Adipocyte (in vitro differentiated cells): ENCODE data around the gene SCYGR7.
A peak's percentile ranks its signal among the peaks of the same experiment; 100 is the strongest.

ENCODE experiments used
- DNase-seq: peaks from one replicate; pipeline ENCODE4 v3.0.0-alpha.2; 2015; ENCODE audit warnings: low read depth
- H3K27me3 ChIP-seq: replicated peaks from 2 replicates; pipeline ENCODE4 v1.7.0; 2013; ENCODE audit warnings: mild to moderate bottlenecking, low read length, moderate library complexity; ENCODE audit not compliant: control insufficient read depth, insufficient read depth
- H3K36me3 ChIP-seq: 2 replicates; pipeline ENCODE4 v1.7.0; 2013; ENCODE audit warnings: low read length, mild to moderate bottlenecking, moderate library complexity; ENCODE audit not compliant: control insufficient read depth, insufficient read depth, severe bottlenecking
- H3K4me1 ChIP-seq: 2 replicates; pipeline ENCODE4 v1.7.0; 2013; ENCODE audit warnings: mild to moderate bottlenecking, low read length, moderate library complexity; ENCODE audit not compliant: control insufficient read depth, insufficient read depth
- H3K4me3 ChIP-seq: 2 replicates; pipeline ENCODE4 v1.7.0; 2013; ENCODE audit warnings: mild to moderate bottlenecking, low read length, moderate library complexity
- H3K9ac ChIP-seq: 2 replicates; pipeline ENCODE4 v1.7.0; 2013; ENCODE audit warnings: mild to moderate bottlenecking, low read length, moderate library complexity
- H3K9me3 ChIP-seq: 2 replicates; pipeline ENCODE4 v1.7.0; 2013; ENCODE audit warnings: mild to moderate bottlenecking, low read length, moderate library complexity; ENCODE audit not compliant: control insufficient read depth

Gene SCYGR7

GRCh38 chr2:227759411-227760118 is 31.4 kb downstream of the SCYGR7 start:
- Histone ChIP-seq H3K36me3 (no peaks in the 10 kb centered on the region), H3K27me3 (no peaks in the 10 kb centered on the region), H3K9ac (no peak overlapping the region), H3K9me3 (no peaks in the 10 kb centered on the region), H3K4me3 (no peak overlapping the region), H3K4me1 (peaks cover 14% of the 10 kb centered on the region)
- DNase-seq = peak; percentile 24

- peaks cover 24% of the 10 kb centered on the region for H3K4me1 ChIP-seq
- H3K27me3 ChIP-seq = no peaks in the 10 kb centered on the region
- peak; percentile 19 for DNase-seq
- peak overlapping the region; percentile 19 for H3K9ac ChIP-seq
- H3K36me3 ChIP-seq = no peaks in the 10 kb centered on the region
- no peak overlapping the region for H3K4me3 ChIP-seq
- H3K9me3 ChIP-seq = no peaks in the 10 kb centered on the region
Measured at GRCh38 chr2:227761740-227762476, 33.8 kb downstream of the SCYGR7 start.

- no peaks in the 10 kb centered on the region for H3K36me3 ChIP-seq
- H3K27me3 ChIP-seq = no peaks in the 10 kb centered on the region
- H3K4me1 ChIP-seq = peaks cover 24% of the 10 kb centered on the region
- DNase-seq = no peak
- H3K4me3 ChIP-seq = no peak overlapping the region
- H3K9ac ChIP-seq = peak overlapping the region; percentile 52
- no peaks in the 10 kb centered on the region for H3K9me3 ChIP-seq
Measured at GRCh38 chr2:227765788-227766372, 37.7 kb downstream of the SCYGR7 start.

GRCh38 chr2:227766373-227766883 is 38.3 kb downstream of the SCYGR7 start:
- Histone ChIP-seq H3K9ac (peak overlapping the region; percentile 52), H3K4me1 (peaks cover 20% of the 10 kb centered on the region), H3K9me3 (no peaks in the 10 kb centered on the region), H3K4me3 (no peak overlapping the region), H3K36me3 (no peaks in the 10 kb centered on the region), H3K27me3 (no peaks in the 10 kb centered on the region)
- DNase-seq = peak; percentile 92

- no peak for DNase-seq
- Histone ChIP-seq H3K27me3 (no peaks in the 10 kb centered on the region), H3K4me3 (no peak overlapping the region), H3K9ac (no peak overlapping the region), H3K36me3 (no peaks in the 10 kb centered on the region), H3K4me1 (peaks cover 10% of the 10 kb centered on the region), H3K9me3 (no peaks in the 10 kb centered on the region)
Measured at GRCh38 chr2:227767830-227768229, 39.7 kb downstream of the SCYGR7 start.

- H3K27me3 ChIP-seq = no peaks in the 10 kb centered on the region
- H3K9ac ChIP-seq = no peak overlapping the region
- H3K36me3 ChIP-seq = no peaks in the 10 kb centered on the region
- H3K4me3 ChIP-seq = no peak overlapping the region
- no peaks in the 10 kb centered on the region for H3K4me1 ChIP-seq
- no peaks in the 10 kb centered on the region for H3K9me3 ChIP-seq
- no peak for DNase-seq
Measured at GRCh38 chr2:227772197-227772661, 44.1 kb downstream of the SCYGR7 start.

- H3K4me1 ChIP-seq = no peaks in the 10 kb centered on the region
- no peaks in the 10 kb centered on the region for H3K9me3 ChIP-seq
- no peaks in the 10 kb centered on the region for H3K27me3 ChIP-seq
- H3K4me3 ChIP-seq = no peak overlapping the region
- DNase-seq = no peak
- H3K9ac ChIP-seq = no peak overlapping the region
- H3K36me3 ChIP-seq = no peaks in the 10 kb centered on the region
Measured at GRCh38 chr2:227772932-227773331, 44.8 kb downstream of the SCYGR7 start.

GRCh38 chr2:227774011-227774624 is 46.0 kb downstream of the SCYGR7 start:
- no peak for DNase-seq
- Histone ChIP-seq H3K4me3 (no peak overlapping the region), H3K9me3 (no peaks in the 10 kb centered on the region), H3K4me1 (no peaks in the 10 kb centered on the region), H3K36me3 (no peaks in the 10 kb centered on the region), H3K9ac (no peak overlapping the region), H3K27me3 (no peaks in the 10 kb centered on the region)

GRCh38 chr2:227774895-227775842 is 47.0 kb downstream of the SCYGR7 start:
- Histone ChIP-seq H3K9ac (no peak overlapping the region), H3K4me3 (no peak overlapping the region), H3K27me3 (no peaks in the 10 kb centered on the region), H3K36me3 (no peaks in the 10 kb centered on the region), H3K4me1 (no peaks in the 10 kb centered on the region), H3K9me3 (no peaks in the 10 kb centered on the region)
- no peak for DNase-seq
